ENCODE measurements around the gene RPL3. TPM values are rescaled to one million over a fixed set of nuclear protein-coding genes. Genes with fewer than 3 reads are reported as not detected.
A peak's percentile ranks its signal among the peaks of the same experiment; 100 is the strongest.

The RPL3 gene
- total and polyA plus RNA-seq, 2 donors (not counting 1 experiment from before 2014, with no cell fraction given) = 2,665 to 5,418 TPM

DNA sequence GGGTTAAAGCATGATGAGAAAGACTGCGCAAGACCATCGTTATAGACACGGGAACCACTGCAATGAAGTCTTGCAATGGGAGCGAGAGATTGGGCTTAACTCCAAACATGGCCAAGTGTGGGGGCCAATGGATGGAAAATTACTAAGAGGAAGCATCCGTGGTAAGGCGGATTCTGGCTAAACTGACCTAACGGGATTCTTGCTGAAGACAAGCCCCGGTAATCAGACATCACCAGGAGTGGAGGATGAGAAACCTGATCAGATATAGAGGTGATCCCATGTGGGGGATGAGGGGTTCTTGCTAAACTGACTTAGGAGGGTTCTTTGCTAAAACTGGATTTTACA, 24.6 kb upstream of the RPL3 start:
- peak; percentile 4 for DNase-seq

More for the DNA sequence above, 24.6 kb upstream of the RPL3 start:
- 92% methylated on average over 7 of the region's 8 CpGs for WGBS (ENCODE audit: insufficient coverage)
- no peak overlapping the region for H2AFZ ChIP-seq (ENCODE audit: insufficient read depth, low read depth, low read length, poor library complexity, severe bottlenecking)
- Mint-ChIP-seq H3K4me1 (peaks cover 9% of the 10 kb centered on the region), H3K9me3 (ENCODE audit: insufficient read depth) (no peaks in the 10 kb centered on the region), H3K4me3 (no peak overlapping the region), H3K27me3 (peaks cover 9% of the 10 kb centered on the region), H3K27ac (no peak overlapping the region)
- POLR2A ChIA-PET = interaction anchor here (1.0 to 1.1 kb wide), 2 partner anchors 8 to 24 kb away, joined by 3 to 7 read pairs; partner anchors contain the start of gene RPL3
- no peaks in the 10 kb centered on the region for H3K9me3 ChIP-seq (ENCODE audit: control extremely low read depth in 1 of 3, control insufficient read depth in 2 of 3, insufficient read depth in 1 of 3, low read length in 2 of 3)
- no peak overlapping the region for H3K27ac ChIP-seq (ENCODE audit: low read length in 2 of 2)
- no peaks in the 10 kb centered on the region for H3K79me2 ChIP-seq (ENCODE audit: control insufficient read depth, insufficient read depth, low read length)
- CTCF ChIA-PET = interaction anchor here (0.6 to 2.8 kb wide), 40 partner anchors 8 to 1143 kb away, joined by 3 to 29 read pairs (median 5); partner anchors contain the start of genes ATF4, MIEF1, RPL3 and TAB1
- no peaks in the 10 kb centered on the region for H4K20me1 ChIP-seq (ENCODE audit: control insufficient read depth, insufficient read depth, low read length, poor library complexity, severe bottlenecking)
- peaks cover 11 to 13% of the 10 kb centered on the region in 2 donors for H3K4me1 ChIP-seq (ENCODE audit: control insufficient read depth in 2 of 2, insufficient read depth in 2 of 2, low read length in 2 of 2)
- no peak for TF ChIP-seq EZH2 (IDR thresholded peaks at IDR 0.05; ENCODE audit: borderline replicate concordance, insufficient read depth, low read depth, low read length, poor library complexity, severe bottlenecking)
- TF ChIP-seq, protein P1, sequence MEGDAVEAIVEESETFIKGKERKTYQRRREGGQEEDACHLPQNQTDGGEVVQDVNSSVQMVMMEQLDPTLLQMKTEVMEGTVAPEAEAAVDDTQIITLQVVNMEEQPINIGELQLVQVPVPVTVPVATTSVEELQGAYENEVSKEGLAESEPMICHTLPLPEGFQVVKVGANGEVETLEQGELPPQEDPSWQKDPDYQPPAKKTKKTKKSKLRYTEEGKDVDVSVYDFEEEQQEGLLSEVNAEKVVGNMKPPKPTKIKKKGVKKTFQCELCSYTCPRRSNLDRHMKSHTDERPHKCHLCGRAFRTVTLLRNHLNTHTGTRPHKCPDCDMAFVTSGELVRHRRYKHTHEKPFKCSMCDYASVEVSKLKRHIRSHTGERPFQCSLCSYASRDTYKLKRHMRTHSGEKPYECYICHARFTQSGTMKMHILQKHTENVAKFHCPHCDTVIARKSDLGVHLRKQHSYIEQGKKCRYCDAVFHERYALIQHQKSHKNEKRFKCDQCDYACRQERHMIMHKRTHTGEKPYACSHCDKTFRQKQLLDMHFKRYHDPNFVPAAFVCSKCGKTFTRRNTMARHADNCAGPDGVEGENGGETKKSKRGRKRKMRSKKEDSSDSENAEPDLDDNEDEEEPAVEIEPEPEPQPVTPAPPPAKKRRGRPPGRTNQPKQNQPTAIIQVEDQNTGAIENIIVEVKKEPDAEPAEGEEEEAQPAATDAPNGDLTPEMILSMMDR (IDR thresholded peaks at IDR 0.05) = no peak
- no peak overlapping the region for H3K4me3 ChIP-seq (ENCODE audit: control extremely low read depth in 1 of 5, extremely low read depth in 1 of 5, insufficient read depth in 1 of 5, low read depth in 2 of 5, low read length in 4 of 5)
- no peak for ATAC-seq (ENCODE audit: low read depth)
- no peak overlapping the region for H3K4me2 ChIP-seq (replicated peaks; ENCODE audit: low read depth, low read length, poor library complexity, severe bottlenecking)
- intact Hi-C loops (cut with micrococcal nuclease) = no loop called here
- peaks cover 0 to 10% (median 0%) of the 10 kb centered on the region in 4 experiments for H3K27me3 ChIP-seq (replicated peaks in 1 of 4; ENCODE audit: control extremely low read depth in 1 of 4, control insufficient read depth in 3 of 4, insufficient read depth in 4 of 4, low read length in 3 of 4)
- no peaks in the 10 kb centered on the region for H3K36me3 ChIP-seq (replicated peaks in 1 of 2; ENCODE audit: control extremely low read depth in 1 of 2, control insufficient read depth in 1 of 2, extremely low read depth in 1 of 2, insufficient read depth in 2 of 2, low read length in 1 of 2)
- H3K9ac ChIP-seq (ENCODE audit: low read length) = no peak overlapping the region

Measured in B cell (primary cell).